Measurements from ENCODE around the gene ZNF583. TPM values are rescaled to one million over a fixed set of nuclear protein-coding genes. Genes with fewer than 3 reads are reported as not detected.

ZNF583 gene
- total and polyA plus RNA-seq, 9 of the 15 experiments (the other 6 are each of a cell fraction or from before 2014, with no cell fraction given) = 0.92 to 6.7 (median 3.0) TPM

GRCh38 chr19:56367829-56368711 lies 36.1 kb upstream of the ZNF583 start:
- Histone ChIP-seq H3K9me3 (replicated peaks; ENCODE audit: control insufficient read depth, insufficient read depth, low read depth, low read length) (peaks cover 11% of the 10 kb centered on the region), H3K36me3 (ENCODE audit: control insufficient read depth, insufficient read depth, low read length) (peaks cover 37% of the 10 kb centered on the region), H2AFZ (ENCODE audit: low read depth, low read length) (peak overlapping the region; percentile 94), H3K79me2 (ENCODE audit: control insufficient read depth, insufficient read depth, low read length) (peaks cover 29% of the 10 kb centered on the region), H3K27me3 (ENCODE audit: control insufficient read depth in 2 of 2, insufficient read depth in 2 of 2, low read length in 2 of 2) (no peaks in the 10 kb centered on the region), H3K9ac (ENCODE audit: insufficient read depth in 1 of 2, low read depth in 2 of 2, low read length in 2 of 2) (peak overlapping the region; percentile 77 to 97), H3K4me2 (ENCODE audit: insufficient read depth, low read length) (peak overlapping the region; percentile 84), H3K4me3 (peak overlapping the region; percentile 51), H3K9me1 (ENCODE audit: control insufficient read depth, insufficient read depth, low read length) (no peaks in the 10 kb centered on the region), H4K20me1 (replicated peaks; ENCODE audit: control insufficient read depth, insufficient read depth, low read length) (no peaks in the 10 kb centered on the region), H3K27ac (ENCODE audit: extremely low read depth, low read depth, low read length) (peak overlapping the region; percentile 76), H3K4me1 (replicated peaks in 1 of 2; ENCODE audit: control insufficient read depth in 2 of 2, insufficient read depth in 2 of 2, low read length in 2 of 2) (peaks cover 0 to 7% of the 10 kb centered on the region in 2 experiments; a peak in 2 of 5 replicates)
- in situ Hi-C loops (cut with MboI) (no loop called here), intact Hi-C loops (cut with micrococcal nuclease) (no loop called here)
- FAIRE-seq (peak; percentile 96), ATAC-seq (peak; percentile 99), DNase-seq (ENCODE audit: extremely low read depth in 1 of 4, low spot score in 3 of 4) (peak; percentile 85 to 96 (median 88))
- 9% methylated on average over 47 of the region's 65 CpGs for WGBS (ENCODE audit: insufficient coverage, low coverage, missing lambda C conversion rate)
- ChIA-PET CTCF (ENCODE audit: low intra/inter-chr PET ratio) (no interaction called here), POLR2A (interaction anchor here (0.6 to 2.0 kb wide), 6 partner anchors 8 to 1923 kb away, joined by 3 to 6 read pairs (median 4); partner anchors contain the start of gene ZNF582)
- BruUV-seq (replicated peaks) = TSS peak; percentile 83
- peak; percentile 90 for TF ChIP-seq EGR1 (conservative IDR thresholded peaks at IDR 0.05)
- TF ChIP-seq, protein P1, sequence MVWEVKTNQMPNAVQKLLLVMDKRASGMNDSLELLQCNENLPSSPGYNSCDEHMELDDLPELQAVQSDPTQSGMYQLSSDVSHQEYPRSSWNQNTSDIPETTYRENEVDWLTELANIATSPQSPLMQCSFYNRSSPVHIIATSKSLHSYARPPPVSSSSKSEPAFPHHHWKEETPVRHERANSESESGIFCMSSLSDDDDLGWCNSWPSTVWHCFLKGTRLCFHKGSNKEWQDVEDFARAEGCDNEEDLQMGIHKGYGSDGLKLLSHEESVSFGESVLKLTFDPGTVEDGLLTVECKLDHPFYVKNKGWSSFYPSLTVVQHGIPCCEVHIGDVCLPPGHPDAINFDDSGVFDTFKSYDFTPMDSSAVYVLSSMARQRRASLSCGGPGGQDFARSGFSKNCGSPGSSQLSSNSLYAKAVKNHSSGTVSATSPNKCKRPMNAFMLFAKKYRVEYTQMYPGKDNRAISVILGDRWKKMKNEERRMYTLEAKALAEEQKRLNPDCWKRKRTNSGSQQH (CRISPR knock-in tag; IDR thresholded peaks at IDR 0.05) = 0 out of 2 replicates have a peak, but pooled peaks have one; percentile 37
- no peak for TF ChIP-seq CEBPG (CRISPR knock-in tag; IDR thresholded peaks at IDR 0.05)
- no peak for TF ChIP-seq CEBPG (tag; conservative IDR thresholded peaks at IDR 0.05 in 1 of 2, IDR thresholded peaks at IDR 0.05 in 1 of 2)
- TF ChIP-seq TAF9B (IDR thresholded peaks at IDR 0.05; ENCODE audit: partially characterized antibody) = peak; percentile 63
- peak; percentile 95 for TF ChIP-seq RBFOX2 (IDR thresholded peaks at IDR 0.05; ENCODE audit: low read depth, low read length)
- peak; percentile 58 for TF ChIP-seq TAF1 (IDR thresholded peaks at IDR 0.05; ENCODE audit: control insufficient read depth, extremely low read depth, insufficient read depth, low read length, severe bottlenecking)
- peak; percentile 51 for TF ChIP-seq FIP1L1 (IDR thresholded peaks at IDR 0.05; ENCODE audit: low read depth, low read length, poor library complexity, severe bottlenecking)
- TF ChIP-seq CHAMP1 (IDR thresholded peaks at IDR 0.05) = no peak
- no peak for TF ChIP-seq MCM2 (IDR thresholded peaks at IDR 0.05; ENCODE audit: low read depth)
- TF ChIP-seq TRIM24 (IDR thresholded peaks at IDR 0.05) = peak; percentile 71 to 84
- TF ChIP-seq MAZ (CRISPR knock-in tag; conservative IDR thresholded peaks at IDR 0.05 in 1 of 2, IDR thresholded peaks at IDR 0.05 in 1 of 2) = peak in 1 of 2 experiments; percentile 23; a peak in 1 of 4 replicates
- no peak for TF ChIP-seq JUNB (CRISPR knock-in tag; conservative IDR thresholded peaks at IDR 0.05)
- no peak for TF ChIP-seq NFE2 (IDR thresholded peaks at IDR 0.05; ENCODE audit: low read depth)
- no peak for TF ChIP-seq ZNF511 (CRISPR knock-in tag; IDR thresholded peaks at IDR 0.05)
